Liver (tissue), 9 donors: ENCODE results near the gene RPLP2. TPM values are rescaled to one million over a fixed set of nuclear protein-coding genes. Genes with fewer than 3 reads are reported as not detected.
A peak's percentile ranks its signal among the peaks of the same experiment; 100 is the strongest.

Source experiments
- DNase-seq: peaks from one replicate; pipeline ENCODE4 v3.0.0-alpha.2; 2017; ENCODE audit warnings: low spot score
- H3K27ac ChIP-seq, 2 donors: one replicate each; pipeline ENCODE4 v1.7.0; 2013; ENCODE audit warnings: inconsistent platforms in 2 of 2, low read length in 2 of 2, control low read depth in 1 of 2, low read depth in 1 of 2, mild to moderate bottlenecking in 1 of 2
- H3K27me3 ChIP-seq, 4 donors: one replicate each; pipeline versions ENCODE4 v1.6.1 to v1.7.0; 2013; ENCODE audit warnings: low read length in 3 of 4, inconsistent platforms in 1 of 4, mild to moderate bottlenecking in 1 of 4, moderate library complexity in 1 of 4; ENCODE audit not compliant: control insufficient read depth in 4 of 4, insufficient read depth in 4 of 4
- H3K36me3 ChIP-seq, 4 donors: one replicate each; pipeline versions ENCODE4 v1.6.1 to v1.7.0; 2013; ENCODE audit warnings: low read length in 3 of 4, mild to moderate bottlenecking in 3 of 4, low read depth in 1 of 4, moderate library complexity in 1 of 4; ENCODE audit not compliant: control insufficient read depth in 4 of 4, insufficient read depth in 3 of 4
- H3K4me1 ChIP-seq, 4 donors: one replicate each; pipeline versions ENCODE4 v1.6.1 to v1.7.0; 2013; ENCODE audit warnings: low read length in 3 of 4, mild to moderate bottlenecking in 3 of 4, moderate library complexity in 1 of 4; ENCODE audit not compliant: control insufficient read depth in 4 of 4, insufficient read depth in 4 of 4
- H3K4me3 ChIP-seq, 3 donors: one replicate each; pipeline versions ENCODE4 v1.6.1 to v1.7.0; 2013; ENCODE audit warnings: low read length in 3 of 3, control low read depth in 1 of 3, low read depth in 1 of 3, mild to moderate bottlenecking in 1 of 3
- H3K9ac ChIP-seq, 2 donors: one replicate each; pipeline ENCODE4 v1.7.0; 2013; ENCODE audit warnings: low read length in 2 of 2, mild to moderate bottlenecking in 2 of 2, moderate library complexity in 2 of 2, control low read depth in 1 of 2, low read depth in 1 of 2
- H3K9me3 ChIP-seq, 4 donors: one replicate each; pipeline versions ENCODE4 v1.6.1 to v1.7.0; 2013; ENCODE audit warnings: low read length in 3 of 4; ENCODE audit not compliant: control insufficient read depth in 4 of 4
- EGR1 ChIP-seq, 2 donors: IDR thresholded peaks; 2 replicates each; pipeline ENCODE4 v1.6.1; 2016 to 2018; ENCODE audit warnings: antibody characterized with exemption in 2 of 2, low read depth in 2 of 2
- FOXA2 ChIP-seq: IDR thresholded peaks from 2 replicates; pipeline ENCODE4 v1.6.1; 2016; ENCODE audit warnings: antibody characterized with exemption
- GABPA ChIP-seq, 2 donors: IDR thresholded peaks in 1 of 2; conservative IDR thresholded peaks in 1 of 2; 2 replicates each; pipeline ENCODE4 v1.6.1; 2016; ENCODE audit warnings: antibody characterized with exemption in 2 of 2, mild to moderate bottlenecking in 1 of 2, moderate library complexity in 1 of 2
- HNF4G ChIP-seq: IDR thresholded peaks from 2 replicates; pipeline ENCODE4 v1.6.1; 2016; ENCODE audit warnings: antibody characterized with exemption
- JUND ChIP-seq, 2 donors: IDR thresholded peaks; 2 replicates each; pipeline ENCODE4 v1.6.1; 2016; ENCODE audit warnings: antibody characterized with exemption in 2 of 2
- NR2F2 ChIP-seq: IDR thresholded peaks from 2 replicates; pipeline ENCODE4 v1.6.1; 2016; ENCODE audit warnings: antibody characterized with exemption
- RXRA ChIP-seq, 2 donors: IDR thresholded peaks; 2 replicates each; pipeline ENCODE4 v1.6.1; 2017 to 2018; ENCODE audit warnings: antibody characterized with exemption in 2 of 2, mild to moderate bottlenecking in 1 of 2
- SP1 ChIP-seq: IDR thresholded peaks from 2 replicates; pipeline ENCODE4 v1.6.1; 2018; ENCODE audit warnings: antibody characterized with exemption, mild to moderate bottlenecking
- WGBS: extraction: QIAGEN DNeasy Blood & Tissue Kit; methylation state at CpG from one replicate; pipeline ENCODE4 v1.1.7; 2013; 5-methylcytosine and 5-hydroxymethylcytosine counted together
- polyA plus RNA-seq, 2 donors: library from polyadenylated mRNA; stranded (reverse) in 1 of 2; unstranded in 1 of 2; fragments of 200-250 nt in 1 of 2; fragments of >200 nt in 1 of 2; fragmentation: Nextera tagmentation in 1 of 2; extraction: Ambion mirVana in 1 of 2; gene quantifications; one replicate each; pipeline versions ENCODE4 v1.2.1 to v1.2.3, GENCODE V29; 2013 to 2015
- total RNA-seq, 2 donors: library from RNA; depleted of rRNA; stranded (reverse); fragments of >200 nt; gene quantifications; one replicate each; pipeline ENCODE4 v1.2.3, GENCODE V29; 2014
- TF ChIP-seq, protein P1 (sequence below): IDR thresholded peaks from 2 replicates; pipeline ENCODE4 v1.6.1; 2016; ENCODE audit warnings: antibody characterized with exemption
- TF ChIP-seq, protein P2 (sequence below): IDR thresholded peaks from 2 replicates; pipeline ENCODE4 v1.6.1; 2016; ENCODE audit warnings: antibody characterized with exemption, mild to moderate bottlenecking
- TF ChIP-seq, protein P3 (sequence below): fragments of 150-350 bp; IDR thresholded peaks from 2 replicates; pipeline ENCODE4 v1.5.1; 2017; ENCODE audit warnings: improper control_type of control experiment, low read depth, low read length; ENCODE audit not compliant: missing input control
- donor health status: healthy.
- donor health status: healthy.
- donor health status: healthy.
- donor health status: healthy.
- donor health status: healthy.

The RPLP2 gene
- total and polyA plus RNA-seq, 4 donors = 59.8 to 476 (median 285) TPM

- H3K36me3 ChIP-seq = peaks cover 0 to 11% (median 2%) of the 10 kb centered on the region in 4 donors
- H3K27me3 ChIP-seq = no peaks in the 10 kb centered on the region
- peak within 1 kb of the TSS; percentile 87 to 95 for H3K27ac ChIP-seq
- WGBS = 24% methylated on average over 20 of the region's 20 CpGs
- peak; percentile 47 to 59 for TF ChIP-seq JUND (IDR thresholded peaks at IDR 0.05)
- TF ChIP-seq, protein P1, sequence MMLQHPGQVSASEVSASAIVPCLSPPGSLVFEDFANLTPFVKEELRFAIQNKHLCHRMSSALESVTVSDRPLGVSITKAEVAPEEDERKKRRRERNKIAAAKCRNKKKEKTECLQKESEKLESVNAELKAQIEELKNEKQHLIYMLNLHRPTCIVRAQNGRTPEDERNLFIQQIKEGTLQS = peak; percentile 77
- peak in 1 of 2 donors; percentile 34 for TF ChIP-seq RXRA (IDR thresholded peaks at IDR 0.05)
- TF ChIP-seq GABPA (IDR thresholded peaks at IDR 0.05 in 1 of 2, conservative IDR thresholded peaks at IDR 0.05 in 1 of 2) = no peak
- peak; percentile 24 for TF ChIP-seq SP1
- no peaks in the 10 kb centered on the region for H3K9me3 ChIP-seq
- no peak for DNase-seq
- H3K9ac ChIP-seq = peak within 1 kb of the TSS in 1 of 2 donors; percentile 60
- peak within 1 kb of the TSS; percentile 52 to 99 (median 98) for H3K4me3 ChIP-seq
- peaks cover 17 to 40% (median 30%) of the 10 kb centered on the region in 4 donors for H3K4me1 ChIP-seq
Measured at GRCh38 chr11:818396-819128, 8.8 kb downstream of the RPLP2 start, which contains the start of gene PNPLA2. TSS of gene PNPLA2 (plus strand) at chr11:818914. CDS start at chr11:819719, 805 bp downstream.

DNA sequence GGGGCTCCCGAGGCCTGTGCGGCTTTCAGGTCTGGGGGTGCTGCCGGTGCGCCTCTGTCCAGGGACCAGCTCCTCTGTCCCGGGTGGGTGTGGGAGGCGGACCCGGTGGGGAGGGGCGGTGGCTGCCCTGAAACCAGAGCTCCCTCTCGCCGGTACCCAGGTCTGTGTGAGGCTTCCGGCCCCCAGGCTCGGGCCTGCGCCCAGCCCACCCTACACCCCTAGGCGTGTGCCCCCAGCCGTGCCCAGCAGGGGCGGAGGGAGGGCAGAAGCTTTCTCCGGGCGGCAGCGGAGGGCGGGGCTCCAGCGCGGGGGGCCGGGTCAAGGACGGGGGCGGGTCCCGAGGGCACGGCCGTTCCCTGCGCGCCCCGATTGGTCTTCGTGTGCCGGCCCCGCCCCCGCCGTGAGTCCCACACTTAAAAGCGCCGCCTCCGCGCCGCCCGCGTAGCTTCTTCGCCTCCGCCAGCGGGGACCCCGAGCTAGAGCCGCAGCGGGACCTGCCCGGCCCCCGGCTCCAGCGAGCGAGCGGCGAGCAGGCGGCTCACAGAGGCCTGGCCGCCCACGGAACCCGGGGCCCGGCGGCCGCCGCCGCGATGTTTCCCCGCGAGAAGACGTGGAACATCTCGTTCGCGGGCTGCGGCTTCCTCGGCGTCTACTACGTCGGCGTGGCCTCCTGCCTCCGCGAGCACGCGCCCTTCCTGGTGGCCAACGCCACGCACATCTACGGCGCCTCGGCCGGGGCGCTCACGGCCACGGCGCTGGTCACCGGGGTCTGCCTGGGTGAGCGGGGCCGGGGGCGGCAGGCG is 9.6 kb downstream of the RPLP2 start:
- peaks cover 0 to 13% (median 2%) of the 10 kb centered on the region in 4 donors for H3K36me3 ChIP-seq

More for the DNA sequence above, 9.6 kb downstream of the RPLP2 start:
- peak; percentile 95 for DNase-seq
- under 1% methylated on average over 96 of the region's 96 CpGs for WGBS
- Histone ChIP-seq H3K4me1 (peaks cover 22 to 46% (median 34%) of the 10 kb centered on the region in 4 donors), H3K4me3 (peak overlapping the region; percentile 52 to 99 (median 98)), H3K9ac (peak overlapping the region in 1 of 2 donors; percentile 60), H3K27me3 (no peaks in the 10 kb centered on the region), H3K9me3 (no peaks in the 10 kb centered on the region), H3K27ac (peak overlapping the region; percentile 87 to 95)
- TF ChIP-seq, protein P1 = no peak
- TF ChIP-seq NR2F2 = no peak
- TF ChIP-seq FOXA2 = no peak
- no peak for TF ChIP-seq JUND (IDR thresholded peaks at IDR 0.05)
- TF ChIP-seq EGR1 (IDR thresholded peaks at IDR 0.05; ENCODE audit: low read depth in 2 of 2) = no peak
- TF ChIP-seq, protein P2, sequence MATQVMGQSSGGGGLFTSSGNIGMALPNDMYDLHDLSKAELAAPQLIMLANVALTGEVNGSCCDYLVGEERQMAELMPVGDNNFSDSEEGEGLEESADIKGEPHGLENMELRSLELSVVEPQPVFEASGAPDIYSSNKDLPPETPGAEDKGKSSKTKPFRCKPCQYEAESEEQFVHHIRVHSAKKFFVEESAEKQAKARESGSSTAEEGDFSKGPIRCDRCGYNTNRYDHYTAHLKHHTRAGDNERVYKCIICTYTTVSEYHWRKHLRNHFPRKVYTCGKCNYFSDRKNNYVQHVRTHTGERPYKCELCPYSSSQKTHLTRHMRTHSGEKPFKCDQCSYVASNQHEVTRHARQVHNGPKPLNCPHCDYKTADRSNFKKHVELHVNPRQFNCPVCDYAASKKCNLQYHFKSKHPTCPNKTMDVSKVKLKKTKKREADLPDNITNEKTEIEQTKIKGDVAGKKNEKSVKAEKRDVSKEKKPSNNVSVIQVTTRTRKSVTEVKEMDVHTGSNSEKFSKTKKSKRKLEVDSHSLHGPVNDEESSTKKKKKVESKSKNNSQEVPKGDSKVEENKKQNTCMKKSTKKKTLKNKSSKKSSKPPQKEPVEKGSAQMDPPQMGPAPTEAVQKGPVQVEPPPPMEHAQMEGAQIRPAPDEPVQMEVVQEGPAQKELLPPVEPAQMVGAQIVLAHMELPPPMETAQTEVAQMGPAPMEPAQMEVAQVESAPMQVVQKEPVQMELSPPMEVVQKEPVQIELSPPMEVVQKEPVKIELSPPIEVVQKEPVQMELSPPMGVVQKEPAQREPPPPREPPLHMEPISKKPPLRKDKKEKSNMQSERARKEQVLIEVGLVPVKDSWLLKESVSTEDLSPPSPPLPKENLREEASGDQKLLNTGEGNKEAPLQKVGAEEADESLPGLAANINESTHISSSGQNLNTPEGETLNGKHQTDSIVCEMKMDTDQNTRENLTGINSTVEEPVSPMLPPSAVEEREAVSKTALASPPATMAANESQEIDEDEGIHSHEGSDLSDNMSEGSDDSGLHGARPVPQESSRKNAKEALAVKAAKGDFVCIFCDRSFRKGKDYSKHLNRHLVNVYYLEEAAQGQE = no peak
- no peak for TF ChIP-seq HNF4G
- TF ChIP-seq, protein P3, sequence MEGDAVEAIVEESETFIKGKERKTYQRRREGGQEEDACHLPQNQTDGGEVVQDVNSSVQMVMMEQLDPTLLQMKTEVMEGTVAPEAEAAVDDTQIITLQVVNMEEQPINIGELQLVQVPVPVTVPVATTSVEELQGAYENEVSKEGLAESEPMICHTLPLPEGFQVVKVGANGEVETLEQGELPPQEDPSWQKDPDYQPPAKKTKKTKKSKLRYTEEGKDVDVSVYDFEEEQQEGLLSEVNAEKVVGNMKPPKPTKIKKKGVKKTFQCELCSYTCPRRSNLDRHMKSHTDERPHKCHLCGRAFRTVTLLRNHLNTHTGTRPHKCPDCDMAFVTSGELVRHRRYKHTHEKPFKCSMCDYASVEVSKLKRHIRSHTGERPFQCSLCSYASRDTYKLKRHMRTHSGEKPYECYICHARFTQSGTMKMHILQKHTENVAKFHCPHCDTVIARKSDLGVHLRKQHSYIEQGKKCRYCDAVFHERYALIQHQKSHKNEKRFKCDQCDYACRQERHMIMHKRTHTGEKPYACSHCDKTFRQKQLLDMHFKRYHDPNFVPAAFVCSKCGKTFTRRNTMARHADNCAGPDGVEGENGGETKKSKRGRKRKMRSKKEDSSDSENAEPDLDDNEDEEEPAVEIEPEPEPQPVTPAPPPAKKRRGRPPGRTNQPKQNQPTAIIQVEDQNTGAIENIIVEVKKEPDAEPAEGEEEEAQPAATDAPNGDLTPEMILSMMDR = peak; percentile 18
- TF ChIP-seq SP1 = peak; percentile 0
